ENCODE results near the gene RANGRF. TPM values are rescaled to one million over a fixed set of nuclear protein-coding genes. Genes with fewer than 3 reads are reported as not detected.

RANGRF gene
- polyA plus RNA-seq, 1 of the 3 experiments (the other 2 are of a cell fraction) = 55.9 TPM

DNA sequence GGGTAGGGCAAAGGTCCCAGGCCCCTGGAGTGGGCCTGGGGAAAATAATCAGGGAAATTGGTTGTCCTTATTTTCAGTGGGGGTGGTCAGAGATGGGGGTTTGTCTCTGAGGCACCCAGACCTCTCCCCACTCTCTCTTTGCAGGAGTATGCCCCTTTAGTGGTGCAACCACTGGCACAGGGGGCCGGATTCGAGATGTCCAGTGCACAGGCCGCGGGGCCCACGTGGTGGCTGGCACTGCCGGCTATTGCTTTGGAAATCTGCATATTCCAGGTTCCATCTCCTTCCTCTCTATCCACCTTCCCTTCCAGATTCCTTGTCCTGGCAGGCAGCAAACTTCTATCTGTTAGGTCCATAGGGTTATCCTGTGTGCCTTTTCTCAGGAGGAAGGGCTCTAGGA, 31.8 kb upstream of the RANGRF start:
- no peaks in the 10 kb centered on the region for H3K27me3 ChIP-seq (ENCODE audit: insufficient read depth)
- no peak overlapping the region for H3K4me2 ChIP-seq
- TF ChIP-seq CHD2 (IDR thresholded peaks at IDR 0.05; ENCODE audit: low read length, partially characterized antibody) (no peak), FOSL2 (IDR thresholded peaks at IDR 0.05; ENCODE audit: borderline replicate concordance, low read depth) (no peak), NFIC (IDR thresholded peaks at IDR 0.05; ENCODE audit: borderline replicate concordance) (no peak), MEF2A (IDR thresholded peaks at IDR 0.05; ENCODE audit: borderline replicate concordance, low read depth) (no peak), EP300 (IDR thresholded peaks at IDR 0.05; ENCODE audit: borderline replicate concordance in 1 of 2, low read depth in 1 of 2, low read length in 1 of 2) (no peak), FOXM1 (IDR thresholded peaks at IDR 0.05; ENCODE audit: low read depth) (no peak), REST (IDR thresholded peaks at IDR 0.05; ENCODE audit: low read depth, low read length) (no peak), GABPA (IDR thresholded peaks at IDR 0.05; ENCODE audit: low read depth) (no peak), MXI1 (IDR thresholded peaks at IDR 0.05; ENCODE audit: low read depth, low read length) (no peak), CTCF (IDR thresholded peaks at IDR 0.05) (no peak), RFX5 (IDR thresholded peaks at IDR 0.05; ENCODE audit: low read length) (no peak)
- TF ChIP-seq, protein P1, sequence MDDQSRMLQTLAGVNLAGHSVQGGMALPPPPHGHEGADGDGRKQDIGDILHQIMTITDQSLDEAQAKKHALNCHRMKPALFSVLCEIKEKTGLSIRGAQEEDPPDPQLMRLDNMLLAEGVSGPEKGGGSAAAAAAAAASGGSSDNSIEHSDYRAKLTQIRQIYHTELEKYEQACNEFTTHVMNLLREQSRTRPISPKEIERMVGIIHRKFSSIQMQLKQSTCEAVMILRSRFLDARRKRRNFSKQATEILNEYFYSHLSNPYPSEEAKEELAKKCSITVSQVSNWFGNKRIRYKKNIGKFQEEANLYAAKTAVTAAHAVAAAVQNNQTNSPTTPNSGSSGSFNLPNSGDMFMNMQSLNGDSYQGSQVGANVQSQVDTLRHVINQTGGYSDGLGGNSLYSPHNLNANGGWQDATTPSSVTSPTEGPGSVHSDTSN (IDR thresholded peaks at IDR 0.05) = no peak
- TF ChIP-seq, protein P2, sequence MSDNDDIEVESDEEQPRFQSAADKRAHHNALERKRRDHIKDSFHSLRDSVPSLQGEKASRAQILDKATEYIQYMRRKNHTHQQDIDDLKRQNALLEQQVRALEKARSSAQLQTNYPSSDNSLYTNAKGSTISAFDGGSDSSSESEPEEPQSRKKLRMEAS (IDR thresholded peaks at IDR 0.05; ENCODE audit: low read depth) = no peak
- no peaks in the 10 kb centered on the region for H3K9me3 ChIP-seq
- H4K20me1 ChIP-seq (ENCODE audit: insufficient read depth) = no peaks in the 10 kb centered on the region
- WGBS (ENCODE audit: low lambda C conversion rate) = 98% methylated on average over 5 of the region's 6 CpGs
- H3K9ac ChIP-seq = no peak overlapping the region
- H3K9me2 ChIP-seq = no peaks in the 10 kb centered on the region
- H3K36me3 ChIP-seq (replicated peaks in 1 of 2; ENCODE audit: control insufficient read depth in 1 of 2, insufficient read depth in 2 of 2, low read length in 1 of 2) = peaks cover 17 to 34% of the 10 kb centered on the region in 2 experiments
- H2AFZ ChIP-seq (ENCODE audit: low read depth) = no peak overlapping the region
- POLR2A ChIA-PET = no interaction called here
- DNase-seq = no peak
- H3K27ac ChIP-seq (ENCODE audit: low read depth in 2 of 2, low read length in 1 of 2) = no peak overlapping the region
- no peaks in the 10 kb centered on the region for H3K4me1 ChIP-seq (ENCODE audit: control insufficient read depth in 1 of 2, insufficient read depth in 2 of 2, low read depth in 1 of 2, low read length in 1 of 2)
- peaks cover 2% of the 10 kb centered on the region for H3F3A ChIP-seq (replicated peaks; ENCODE audit: insufficient read depth)
- no peak overlapping the region for H3K4me3 ChIP-seq (ENCODE audit: low read depth in 2 of 2, low read length in 1 of 2)
- CTCF ChIA-PET = interaction anchor here (1.4 kb wide), 1 partner anchor 98 kb away, joined by 3 read pairs; no protein-coding TSS in a partner anchor
- H3K79me2 ChIP-seq (ENCODE audit: insufficient read depth) = peaks cover 18% of the 10 kb centered on the region

Measured in SK-N-SH (cell line).